ENCODE measurements around the gene BACE1.
"Not testable (repeated sequence)": the region's sequence is repeated elsewhere in the genome, so short reads cannot be mapped to it uniquely, and the experiment has no call there.

Gene BACE1

GRCh38 chr11:117281869-117282268, 34.2 kb downstream of the BACE1 start:
- Histone ChIP-seq H2AFZ (ENCODE audit: low read depth, low read length) (no peak overlapping the region), H3K4me1 (ENCODE audit: insufficient read depth, low read length) (no peaks in the 10 kb centered on the region), H3K36me3 (ENCODE audit: insufficient read depth, low read length) (peaks cover 68% of the 10 kb centered on the region), H3K27me3 (ENCODE audit: insufficient read depth, low read length) (no peaks in the 10 kb centered on the region), H3K9me3 (ENCODE audit: low read length) (no peaks in the 10 kb centered on the region), H3K4me3 (ENCODE audit: low read length) (no peak overlapping the region)

- Histone ChIP-seq H3K9me3 (ENCODE audit: low read length) (no peaks in the 10 kb centered on the region), H3K4me1 (ENCODE audit: insufficient read depth, low read length) (no peaks in the 10 kb centered on the region), H2AFZ (ENCODE audit: low read depth, low read length) (no peak overlapping the region), H3K4me3 (ENCODE audit: low read length) (no peak overlapping the region), H3K36me3 (ENCODE audit: insufficient read depth, low read length) (peaks cover 62% of the 10 kb centered on the region), H3K27me3 (ENCODE audit: insufficient read depth, low read length) (no peaks in the 10 kb centered on the region)
These were observed 34.9 kb downstream of the BACE1 start for GRCh38 chr11:117281159-117281558.

GRCh38 chr11:117279711-117280376, 36.2 kb downstream of the BACE1 start:
- Histone ChIP-seq H3K27me3 (ENCODE audit: insufficient read depth, low read length) (no peaks in the 10 kb centered on the region), H3K36me3 (ENCODE audit: insufficient read depth, low read length) (peaks cover 52% of the 10 kb centered on the region), H3K4me3 (ENCODE audit: low read length) (no peak overlapping the region), H2AFZ (ENCODE audit: low read depth, low read length) (no peak overlapping the region), H3K9me3 (ENCODE audit: low read length) (no peaks in the 10 kb centered on the region), H3K4me1 (ENCODE audit: insufficient read depth, low read length) (no peaks in the 10 kb centered on the region)

GRCh38 chr11:117278347-117278746, 37.7 kb downstream of the BACE1 start:
- no peaks in the 10 kb centered on the region for H3K27me3 ChIP-seq (ENCODE audit: insufficient read depth, low read length)
- peaks cover 43% of the 10 kb centered on the region for H3K36me3 ChIP-seq (ENCODE audit: insufficient read depth, low read length)
- no peaks in the 10 kb centered on the region for H3K4me1 ChIP-seq (ENCODE audit: insufficient read depth, low read length)
- no peak overlapping the region for H2AFZ ChIP-seq (ENCODE audit: low read depth, low read length)
- H3K4me3 ChIP-seq (ENCODE audit: low read length), result no peak overlapping the region
- H3K9me3 ChIP-seq (ENCODE audit: low read length), result no peaks in the 10 kb centered on the region

GRCh38 chr11:117273550-117274289, 42.3 kb downstream of the BACE1 start:
- H3K4me3 ChIP-seq (ENCODE audit: low read length), result no peak overlapping the region
- no peak overlapping the region for H2AFZ ChIP-seq (ENCODE audit: low read depth, low read length)
- no peaks in the 10 kb centered on the region for H3K27me3 ChIP-seq (ENCODE audit: insufficient read depth, low read length)
- peaks cover 7% of the 10 kb centered on the region for H3K9me3 ChIP-seq (ENCODE audit: low read length)
- no peaks in the 10 kb centered on the region for H3K4me1 ChIP-seq (ENCODE audit: insufficient read depth, low read length)
- peaks cover 22% of the 10 kb centered on the region for H3K36me3 ChIP-seq (ENCODE audit: insufficient read depth, low read length)

GRCh38 chr11:117272175-117272574, 43.9 kb downstream of the BACE1 start:
- H3K9me3 ChIP-seq (ENCODE audit: low read length); H3K4me1 ChIP-seq (ENCODE audit: insufficient read depth, low read length); H3K4me3 ChIP-seq (ENCODE audit: low read length); H3K27me3 ChIP-seq (ENCODE audit: insufficient read depth, low read length); H2AFZ ChIP-seq (ENCODE audit: low read depth, low read length): not testable (repeated sequence)
- H3K36me3 ChIP-seq (ENCODE audit: insufficient read depth, low read length), result peaks cover 24% of the 10 kb centered on the region

GRCh38 chr11:117271208-117271607, 44.8 kb downstream of the BACE1 start:
- peaks cover 7% of the 10 kb centered on the region for H3K9me3 ChIP-seq (ENCODE audit: low read length)
- H3K36me3 ChIP-seq (ENCODE audit: insufficient read depth, low read length), result peaks cover 27% of the 10 kb centered on the region
- no peaks in the 10 kb centered on the region for H3K27me3 ChIP-seq (ENCODE audit: insufficient read depth, low read length)
- no peak overlapping the region for H2AFZ ChIP-seq (ENCODE audit: low read depth, low read length)
- H3K4me3 ChIP-seq (ENCODE audit: low read length), result no peak overlapping the region
- no peaks in the 10 kb centered on the region for H3K4me1 ChIP-seq (ENCODE audit: insufficient read depth, low read length)

- peaks cover 24% of the 10 kb centered on the region for H3K36me3 ChIP-seq (ENCODE audit: insufficient read depth, low read length)
These were observed 46.2 kb downstream of the BACE1 start for GRCh38 chr11:117269856-117270255.

GRCh38 chr11:117265745-117266144, 50.3 kb downstream of the BACE1 start:
- H2AFZ ChIP-seq (ENCODE audit: low read depth, low read length), result no peak overlapping the region
- no peaks in the 10 kb centered on the region for H3K27me3 ChIP-seq (ENCODE audit: insufficient read depth, low read length)
- peaks cover 2% of the 10 kb centered on the region for H3K9me3 ChIP-seq (ENCODE audit: low read length)
- H3K4me3 ChIP-seq (ENCODE audit: low read length), result no peak overlapping the region
- H3K36me3 ChIP-seq (ENCODE audit: insufficient read depth, low read length), result peaks cover 25% of the 10 kb centered on the region
- H3K4me1 ChIP-seq (ENCODE audit: insufficient read depth, low read length), result no peaks in the 10 kb centered on the region

More at GRCh38 chr11:117269856-117270255, 46.2 kb downstream of the BACE1 start:
- H2AFZ ChIP-seq (ENCODE audit: low read depth, low read length), result no peak overlapping the region
- no peaks in the 10 kb centered on the region for H3K4me1 ChIP-seq (ENCODE audit: insufficient read depth, low read length)
- H3K9me3 ChIP-seq (ENCODE audit: low read length), result peaks cover 7% of the 10 kb centered on the region
- H3K4me3 ChIP-seq (ENCODE audit: low read length), result no peak overlapping the region
- no peaks in the 10 kb centered on the region for H3K27me3 ChIP-seq (ENCODE audit: insufficient read depth, low read length)

GRCh38 chr11:117264624-117265323, 51.3 kb downstream of the BACE1 start:
- H3K36me3 ChIP-seq (ENCODE audit: insufficient read depth, low read length), result peaks cover 28% of the 10 kb centered on the region
- H3K4me3 ChIP-seq (ENCODE audit: low read length); H3K4me1 ChIP-seq (ENCODE audit: insufficient read depth, low read length); H2AFZ ChIP-seq (ENCODE audit: low read depth, low read length); H3K9me3 ChIP-seq (ENCODE audit: low read length); H3K27me3 ChIP-seq (ENCODE audit: insufficient read depth, low read length): not testable (repeated sequence)

- Histone ChIP-seq H3K4me3 (ENCODE audit: low read length) (no peak overlapping the region), H2AFZ (ENCODE audit: low read depth, low read length) (no peak overlapping the region), H3K9me3 (ENCODE audit: low read length) (no peaks in the 10 kb centered on the region), H3K27me3 (ENCODE audit: insufficient read depth, low read length) (no peaks in the 10 kb centered on the region), H3K36me3 (ENCODE audit: insufficient read depth, low read length) (peaks cover 38% of the 10 kb centered on the region), H3K4me1 (ENCODE audit: insufficient read depth, low read length) (no peaks in the 10 kb centered on the region)
These were observed 56.6 kb downstream of the BACE1 start for GRCh38 chr11:117259417-117259816.

- H2AFZ ChIP-seq (ENCODE audit: low read depth, low read length), result no peak overlapping the region
- no peaks in the 10 kb centered on the region for H3K9me3 ChIP-seq (ENCODE audit: low read length)
- no peaks in the 10 kb centered on the region for H3K4me1 ChIP-seq (ENCODE audit: insufficient read depth, low read length)
- no peaks in the 10 kb centered on the region for H3K27me3 ChIP-seq (ENCODE audit: insufficient read depth, low read length)
- peaks cover 39% of the 10 kb centered on the region for H3K36me3 ChIP-seq (ENCODE audit: insufficient read depth, low read length)
- no peak overlapping the region for H3K4me3 ChIP-seq (ENCODE audit: low read length)
These were observed 57.5 kb downstream of the BACE1 start for GRCh38 chr11:117258576-117258975.

GRCh38 chr11:117256573-117256972, 59.5 kb downstream of the BACE1 start:
- no peaks in the 10 kb centered on the region for H3K9me3 ChIP-seq (ENCODE audit: low read length)
- no peaks in the 10 kb centered on the region for H3K27me3 ChIP-seq (ENCODE audit: insufficient read depth, low read length)
- H3K4me3 ChIP-seq (ENCODE audit: low read length), result no peak overlapping the region
- peaks cover 45% of the 10 kb centered on the region for H3K36me3 ChIP-seq (ENCODE audit: insufficient read depth, low read length)
- H2AFZ ChIP-seq (ENCODE audit: low read depth, low read length), result no peak overlapping the region
- no peaks in the 10 kb centered on the region for H3K4me1 ChIP-seq (ENCODE audit: insufficient read depth, low read length)

Data from neuron (in vitro differentiated cells).